Uterus (tissue), 4 donors: Measurements from ENCODE around the gene FUBP1. TPM values are rescaled to one million over a fixed set of nuclear protein-coding genes. Genes with fewer than 3 reads are reported as not detected.

Experiments used
- DNase-seq, 2 donors: peaks; one replicate each; pipeline ENCODE4 v3.0.0-alpha.2; 2019 to 2020
- H3K27ac ChIP-seq, 2 donors: fragments of 200-600 bp; sonication (generic); 1 replicate in 1 of 2; 2 replicates in 1 of 2; pipeline ENCODE4 v1.5.1; 2016 to 2018
- H3K27me3 ChIP-seq, 2 donors: fragments of 200-600 bp; sonication (generic); one replicate each; pipeline ENCODE4 v1.5.1; 2018 to 2019; ENCODE audit warnings: control low read depth in 1 of 2
- H3K36me3 ChIP-seq, 2 donors: fragments of 200-600 bp; sonication (generic); one replicate each; pipeline ENCODE4 v1.5.1; 2019; ENCODE audit warnings: control low read depth in 1 of 2
- H3K4me1 ChIP-seq, 2 donors: fragments of 200-600 bp; sonication (generic); one replicate each; pipeline ENCODE4 v1.5.1; 2018 to 2019; ENCODE audit warnings: control low read depth in 1 of 2
- H3K4me3 ChIP-seq, 2 donors: fragments of 200-600 bp; sonication (generic); 1 replicate in 1 of 2; 2 replicates in 1 of 2; pipeline ENCODE4 v1.5.1; 2018 to 2019; ENCODE audit warnings: mild to moderate bottlenecking in 1 of 2
- H3K9me3 ChIP-seq, 2 donors: fragments of 200-600 bp; sonication (generic); one replicate each; pipeline ENCODE4 v1.5.1; 2019; ENCODE audit warnings: control low read depth in 1 of 2
- CTCF ChIP-seq, 4 experiments: fragments of 200-600 bp in 2 of 4; fragments of 450-650 bp in 2 of 4; sonication (generic) in 2 of 4; IDR thresholded peaks; one replicate each; pipeline ENCODE4 v1.5.1; 2016 to 2019; ENCODE audit warnings: antibody characterized with exemption in 4 of 4, mild to moderate bottlenecking in 2 of 4, moderate library complexity in 1 of 4
- POLR2A ChIP-seq, 2 donors: fragments of 450-650 bp; IDR thresholded peaks; one replicate each; pipeline ENCODE4 v1.6.1; 2016; ENCODE audit warnings: antibody characterized with exemption in 2 of 2, mild to moderate bottlenecking in 1 of 2, moderate library complexity in 1 of 2
- intact Hi-C: fragments of 100-400 bp; cut with DNase I; formaldehyde crosslinking; loops from one replicate; pipeline ENCODE4 v1.15.1; 2023; ENCODE audit warnings: low total_unique reads
- total RNA-seq, 4 donors: library from RNA; depleted of rRNA in 3 of 4; stranded (reverse); fragments of >200 nt in 3 of 4; gene quantifications; one replicate each; pipeline versions ENCODE4 v1.1.0 to v1.2.4, GENCODE V29; 2014 to 2023
- donor health status: DM: yes; HTN: yes; CAD: no.

The FUBP1 gene
- total RNA-seq, 4 donors from 2014 or later: 40.6 to 300 (median 116) TPM

GRCh38 chr1:77958391-77958790 is 20.5 kb downstream of the FUBP1 start:
- no peak for DNase-seq
- TF ChIP-seq POLR2A (IDR thresholded peaks at IDR 0.05): no peak
- TF ChIP-seq CTCF (IDR thresholded peaks at IDR 0.05): no peak
- no peaks in the 10 kb centered on the region for H3K36me3 ChIP-seq
- H3K4me1 ChIP-seq: no peaks in the 10 kb centered on the region
- H3K27me3 ChIP-seq: no peaks in the 10 kb centered on the region
- intact Hi-C loops: no loop called here
- H3K27ac ChIP-seq: no peak overlapping the region
- H3K4me3 ChIP-seq: no peak overlapping the region
- no peaks in the 10 kb centered on the region for H3K9me3 ChIP-seq

- TF ChIP-seq POLR2A (IDR thresholded peaks at IDR 0.05): no peak
- TF ChIP-seq CTCF (IDR thresholded peaks at IDR 0.05): no peak
- H3K9me3 ChIP-seq: no peaks in the 10 kb centered on the region
- H3K4me3 ChIP-seq: no peak overlapping the region
- no peaks in the 10 kb centered on the region for H3K4me1 ChIP-seq
- DNase-seq: no peak
- intact Hi-C loops: no loop called here
- no peaks in the 10 kb centered on the region for H3K36me3 ChIP-seq
- no peaks in the 10 kb centered on the region for H3K27me3 ChIP-seq
- no peak overlapping the region for H3K27ac ChIP-seq
Measured at GRCh38 chr1:77956464-77956863, 22.4 kb downstream of the FUBP1 start.

GRCh38 chr1:77955709-77956108 is 23.2 kb downstream of the FUBP1 start:
- no peak overlapping the region for H3K4me3 ChIP-seq
- intact Hi-C loops: no loop called here
- H3K4me1 ChIP-seq: no peaks in the 10 kb centered on the region
- no peaks in the 10 kb centered on the region for H3K27me3 ChIP-seq
- no peak overlapping the region for H3K27ac ChIP-seq
- no peaks in the 10 kb centered on the region for H3K36me3 ChIP-seq
- no peaks in the 10 kb centered on the region for H3K9me3 ChIP-seq
- no peak for DNase-seq
- TF ChIP-seq CTCF (IDR thresholded peaks at IDR 0.05) (no peak), POLR2A (IDR thresholded peaks at IDR 0.05) (no peak)

- intact Hi-C loops: no loop called here
- Histone ChIP-seq H3K36me3 (no peaks in the 10 kb centered on the region), H3K27ac (no peak overlapping the region), H3K9me3 (no peaks in the 10 kb centered on the region), H3K4me3 (no peak overlapping the region), H3K4me1 (no peaks in the 10 kb centered on the region), H3K27me3 (no peaks in the 10 kb centered on the region)
- no peak for TF ChIP-seq CTCF (IDR thresholded peaks at IDR 0.05)
- no peak for TF ChIP-seq POLR2A (IDR thresholded peaks at IDR 0.05)
- no peak for DNase-seq
Measured at GRCh38 chr1:77954521-77954920, 24.4 kb downstream of the FUBP1 start.

DNA sequence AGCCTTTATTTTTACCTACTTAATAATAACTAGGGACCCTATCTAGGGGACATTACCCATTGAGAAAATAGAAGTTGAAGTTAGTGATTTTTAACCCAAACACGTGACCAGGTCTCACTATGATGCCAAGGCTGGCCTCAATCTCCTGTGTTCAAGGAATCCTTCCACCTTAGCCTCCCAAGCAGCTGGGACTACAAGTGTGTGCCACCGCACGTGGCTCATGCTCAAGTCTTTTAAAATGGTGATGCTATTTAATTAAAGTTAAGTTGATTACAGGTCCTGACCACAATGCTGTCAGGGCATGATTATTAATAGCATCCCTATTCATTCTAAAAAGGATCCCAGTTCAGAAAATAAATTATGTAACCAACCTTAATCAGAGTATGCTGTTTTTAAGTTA is 25.0 kb downstream of the FUBP1 start:
- H3K4me3 ChIP-seq: no peak overlapping the region
- TF ChIP-seq CTCF (IDR thresholded peaks at IDR 0.05) (no peak), POLR2A (IDR thresholded peaks at IDR 0.05) (no peak)
- no peaks in the 10 kb centered on the region for H3K9me3 ChIP-seq
- no peak overlapping the region for H3K27ac ChIP-seq
- no peak for DNase-seq
- H3K4me1 ChIP-seq: no peaks in the 10 kb centered on the region
- H3K36me3 ChIP-seq: no peaks in the 10 kb centered on the region
- H3K27me3 ChIP-seq: no peaks in the 10 kb centered on the region
- intact Hi-C loops: no loop called here
